Mammary epithelial cell (primary cell): ENCODE data around the gene MAP3K4.

Experiments
- EZH2 ChIP-seq: IDR thresholded peaks from 2 replicates; pipeline ENCODE4 v1.6.1; 2012; ENCODE audit warnings: low read length, inconsistent platforms, borderline replicate concordance
- TF ChIP-seq, protein P1 (sequence below), 2 donors: IDR thresholded peaks in 1 of 2; conservative IDR thresholded peaks in 1 of 2; 2 replicates each; pipeline ENCODE4 v1.5.1; 2011 to 2012; ENCODE audit warnings: inconsistent platforms in 2 of 2, low read length in 2 of 2, mild to moderate bottlenecking in 2 of 2, control low read depth in 1 of 2, low read depth in 1 of 2; ENCODE audit not compliant: insufficient read depth in 1 of 2; ENCODE audit errors: extremely low read depth in 1 of 2

DNA sequence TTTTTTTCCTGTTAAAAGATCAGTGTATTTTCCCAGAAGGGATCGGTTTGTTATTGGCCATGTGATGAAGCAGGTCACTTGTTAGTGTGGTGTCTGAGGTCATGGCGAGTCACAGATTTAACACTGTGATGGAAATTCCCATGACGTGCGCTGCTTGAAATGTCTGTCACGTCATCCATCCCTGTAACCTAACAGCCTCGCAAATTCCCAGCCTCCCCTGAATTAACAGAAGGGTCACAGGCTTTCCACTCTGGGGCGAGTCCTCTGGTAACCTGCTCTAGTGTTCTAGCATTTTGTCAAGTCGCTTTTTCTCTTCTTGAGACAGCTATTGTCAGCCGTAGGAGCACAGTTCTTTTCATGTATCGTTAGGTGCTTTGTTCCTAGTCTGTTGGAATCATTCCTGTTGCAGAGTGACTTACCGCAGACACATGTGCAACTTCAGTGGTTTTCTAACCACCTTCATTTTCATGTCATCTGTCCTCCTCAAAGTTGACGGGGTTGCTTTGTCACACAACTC lies 137.2 kb downstream of the MAP3K4 start:
- TF ChIP-seq EZH2: no peak
- TF ChIP-seq, protein P1, sequence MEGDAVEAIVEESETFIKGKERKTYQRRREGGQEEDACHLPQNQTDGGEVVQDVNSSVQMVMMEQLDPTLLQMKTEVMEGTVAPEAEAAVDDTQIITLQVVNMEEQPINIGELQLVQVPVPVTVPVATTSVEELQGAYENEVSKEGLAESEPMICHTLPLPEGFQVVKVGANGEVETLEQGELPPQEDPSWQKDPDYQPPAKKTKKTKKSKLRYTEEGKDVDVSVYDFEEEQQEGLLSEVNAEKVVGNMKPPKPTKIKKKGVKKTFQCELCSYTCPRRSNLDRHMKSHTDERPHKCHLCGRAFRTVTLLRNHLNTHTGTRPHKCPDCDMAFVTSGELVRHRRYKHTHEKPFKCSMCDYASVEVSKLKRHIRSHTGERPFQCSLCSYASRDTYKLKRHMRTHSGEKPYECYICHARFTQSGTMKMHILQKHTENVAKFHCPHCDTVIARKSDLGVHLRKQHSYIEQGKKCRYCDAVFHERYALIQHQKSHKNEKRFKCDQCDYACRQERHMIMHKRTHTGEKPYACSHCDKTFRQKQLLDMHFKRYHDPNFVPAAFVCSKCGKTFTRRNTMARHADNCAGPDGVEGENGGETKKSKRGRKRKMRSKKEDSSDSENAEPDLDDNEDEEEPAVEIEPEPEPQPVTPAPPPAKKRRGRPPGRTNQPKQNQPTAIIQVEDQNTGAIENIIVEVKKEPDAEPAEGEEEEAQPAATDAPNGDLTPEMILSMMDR (conservative IDR thresholded peaks at IDR 0.05 in 1 of 2, IDR thresholded peaks at IDR 0.05 in 1 of 2; ENCODE audit: extremely low read depth in 1 of 2, insufficient read depth in 1 of 2, low read depth in 1 of 2, low read length in 2 of 2): no peak
